Activated naive CD4-positive, alpha-beta T cell treated with anti-CD3 and anti-CD28 coated beads for 36 hours (primary cell): ENCODE data around the gene NAGPA. TPM values are rescaled to one million over a fixed set of nuclear protein-coding genes. Genes with fewer than 3 reads are reported as not detected.

Experiments used
- CTCF ChIA-PET: fragments of 350-600 bp; sonication (Branson Sonifier 250); formaldehyde crosslinking; loops from one replicate; lab custom pipeline; 2021; ENCODE audit warnings: antibody characterized with exemption; lab: Charles Lee
- DNase-seq: peaks from one replicate; pipeline ENCODE4 v3.0.0-alpha.2; 2020
- H3K27ac Mint-ChIP-seq: one replicate; pipeline ENCODE4 v1.8.0; 2021; ENCODE audit warnings: mild to moderate bottlenecking, mixed read lengths
- H3K27me3 Mint-ChIP-seq: one replicate; pipeline ENCODE4 v1.8.0; 2021; ENCODE audit warnings: low read depth, mixed read lengths
- H3K36me3 Mint-ChIP-seq: one replicate; pipeline ENCODE4 v1.8.0; 2021; ENCODE audit warnings: low read depth, mixed read lengths
- H3K4me1 Mint-ChIP-seq: one replicate; pipeline ENCODE4 v1.8.0; 2021; ENCODE audit warnings: low read depth, mixed read lengths
- H3K4me3 Mint-ChIP-seq: one replicate; pipeline ENCODE4 v1.8.0; 2021; ENCODE audit warnings: mild to moderate bottlenecking, moderate library complexity, mixed read lengths
- H3K9me3 Mint-ChIP-seq: one replicate; pipeline ENCODE4 v1.8.0; 2021; ENCODE audit warnings: mixed read lengths
- intact Hi-C: fragments of 100-400 bp; cut with micrococcal nuclease; formaldehyde crosslinking; loops from one replicate; pipeline ENCODE4 v1.15.1; 2023
- total RNA-seq, 2 experiments: library from RNA; stranded (reverse); gene quantifications; one replicate each; pipeline ENCODE4 v1.2.3, GENCODE V29; 2021

NAGPA gene
- total RNA-seq, 2 experiments from 2014 or later = 5.8 to 7.9 TPM

DNA sequence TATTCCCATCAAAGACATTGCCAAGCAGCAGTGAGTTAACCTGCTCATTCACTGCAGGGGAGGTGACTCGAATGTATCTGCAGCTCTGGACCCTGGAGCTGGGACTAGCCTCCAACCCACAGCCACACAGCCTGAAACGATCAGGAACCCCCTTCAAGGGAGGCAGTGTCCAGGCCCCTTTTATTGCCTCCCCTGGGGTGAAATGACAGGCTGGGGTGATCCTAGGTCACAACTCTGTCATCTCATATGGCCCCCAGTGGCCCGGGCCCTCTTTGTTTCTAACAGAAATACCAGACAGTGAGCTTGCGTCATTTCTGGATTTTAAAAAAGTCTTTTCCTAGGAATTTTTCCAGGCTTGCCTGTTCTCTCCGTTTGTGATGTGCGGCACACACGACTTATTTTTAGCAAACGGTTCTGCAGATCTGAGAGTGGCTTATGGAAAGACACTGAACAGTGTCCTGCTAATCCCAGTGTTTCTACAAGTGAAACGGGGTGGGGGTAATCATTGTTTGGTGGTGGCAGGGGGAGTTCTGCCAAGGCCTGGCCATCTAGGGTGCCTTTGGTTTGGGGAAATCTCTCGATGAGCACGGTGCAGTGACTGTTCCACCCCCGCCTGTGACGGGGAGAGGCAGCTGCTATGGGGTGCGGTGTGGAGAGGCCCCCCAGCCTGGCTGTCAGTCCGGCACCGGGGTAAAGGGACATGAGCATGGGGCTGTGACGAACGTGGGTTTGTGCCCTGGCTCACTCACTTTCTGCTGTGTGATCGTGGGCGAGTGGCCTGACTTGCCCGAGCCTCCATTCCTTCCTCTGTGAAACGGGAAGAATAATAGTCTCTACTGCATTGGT is 27.2 kb downstream of the NAGPA start:
- Mint-ChIP-seq H3K4me3 (no peak overlapping the region), H3K27me3 (peaks cover 7% of the 10 kb centered on the region), H3K27ac (no peak overlapping the region), H3K36me3 (no peaks in the 10 kb centered on the region), H3K4me1 (no peaks in the 10 kb centered on the region), H3K9me3 (no peaks in the 10 kb centered on the region)
- CTCF ChIA-PET = no interaction called here
- intact Hi-C loops = no loop called here
- DNase-seq = no peak

DNA sequence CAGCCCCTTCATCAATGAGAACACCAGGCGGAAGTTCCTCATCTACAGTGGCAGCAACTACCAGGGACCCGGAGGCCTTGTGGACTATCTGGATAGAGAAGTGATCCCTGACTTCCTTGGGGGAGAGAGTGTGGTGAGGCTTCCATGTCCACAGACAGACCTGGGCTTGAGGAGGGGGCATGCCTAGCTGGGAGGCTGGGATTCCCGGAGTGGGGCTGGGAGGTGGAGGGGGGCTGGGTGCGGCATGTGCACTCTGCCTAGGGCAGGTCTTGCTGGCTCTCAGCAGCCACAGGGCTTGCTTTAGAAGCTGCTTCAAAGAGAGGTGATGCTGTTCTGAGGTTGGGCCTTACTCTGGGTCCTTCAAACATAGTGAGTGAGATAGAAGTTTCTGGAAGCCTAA is 27.8 kb downstream of the NAGPA start:
- Mint-ChIP-seq H3K36me3 (no peaks in the 10 kb centered on the region), H3K27ac (no peak overlapping the region), H3K27me3 (peaks cover 7% of the 10 kb centered on the region), H3K9me3 (no peaks in the 10 kb centered on the region), H3K4me3 (no peak overlapping the region), H3K4me1 (no peaks in the 10 kb centered on the region)
- intact Hi-C loops = no loop called here
- CTCF ChIA-PET = no interaction called here
- DNase-seq = no peak

DNA sequence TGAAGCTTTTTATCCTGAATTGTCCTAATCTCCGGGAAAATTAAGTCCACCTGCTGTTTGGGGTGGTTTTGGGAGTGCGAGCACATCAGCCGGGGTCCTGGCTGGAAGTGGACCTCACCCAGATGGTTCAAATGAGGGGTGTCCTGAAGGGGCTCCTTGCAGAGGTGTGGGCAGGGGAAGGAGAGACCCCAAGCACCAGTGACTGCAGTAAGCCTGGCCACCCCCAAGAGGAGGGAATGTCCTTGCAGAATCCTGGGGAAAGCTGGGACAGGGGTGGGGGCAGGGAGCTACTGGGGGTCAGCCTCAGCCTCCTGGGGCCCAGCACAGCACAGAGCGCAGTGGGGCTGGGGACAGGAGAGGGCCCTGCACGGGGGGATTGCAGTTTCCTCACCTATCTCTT is 29.4 kb downstream of the NAGPA start:
- intact Hi-C loops = no loop called here
- Mint-ChIP-seq H3K27me3 (no peaks in the 10 kb centered on the region), H3K27ac (no peak overlapping the region), H3K4me3 (no peak overlapping the region), H3K4me1 (no peaks in the 10 kb centered on the region), H3K36me3 (no peaks in the 10 kb centered on the region), H3K9me3 (no peaks in the 10 kb centered on the region)
- CTCF ChIA-PET = no interaction called here
- DNase-seq = no peak

DNA sequence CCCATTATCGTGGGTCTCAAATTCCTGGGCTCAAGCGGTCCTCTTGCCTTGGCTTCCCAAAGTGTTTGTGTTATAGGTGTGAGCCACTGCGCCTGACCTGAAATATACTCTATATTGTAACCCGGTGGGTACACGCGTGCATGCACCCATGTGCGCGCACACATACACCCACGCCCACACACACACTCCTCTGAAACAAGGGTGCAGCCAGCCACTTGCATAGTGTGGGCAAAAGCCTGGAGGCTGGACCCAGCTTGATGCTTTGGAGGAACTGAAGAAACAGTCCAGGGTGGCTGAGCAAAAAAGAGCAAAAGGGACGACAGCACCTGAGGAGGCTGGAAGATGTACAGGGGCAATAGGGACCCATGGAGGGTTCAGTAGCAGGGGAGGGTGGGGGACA is 29.9 kb downstream of the NAGPA start:
- Mint-ChIP-seq H3K4me1 (no peaks in the 10 kb centered on the region), H3K27ac (no peak overlapping the region), H3K36me3 (no peaks in the 10 kb centered on the region), H3K9me3 (no peaks in the 10 kb centered on the region), H3K27me3 (no peaks in the 10 kb centered on the region), H3K4me3 (no peak overlapping the region)
- CTCF ChIA-PET = no interaction called here
- DNase-seq = no peak
- intact Hi-C loops = no loop called here

DNA sequence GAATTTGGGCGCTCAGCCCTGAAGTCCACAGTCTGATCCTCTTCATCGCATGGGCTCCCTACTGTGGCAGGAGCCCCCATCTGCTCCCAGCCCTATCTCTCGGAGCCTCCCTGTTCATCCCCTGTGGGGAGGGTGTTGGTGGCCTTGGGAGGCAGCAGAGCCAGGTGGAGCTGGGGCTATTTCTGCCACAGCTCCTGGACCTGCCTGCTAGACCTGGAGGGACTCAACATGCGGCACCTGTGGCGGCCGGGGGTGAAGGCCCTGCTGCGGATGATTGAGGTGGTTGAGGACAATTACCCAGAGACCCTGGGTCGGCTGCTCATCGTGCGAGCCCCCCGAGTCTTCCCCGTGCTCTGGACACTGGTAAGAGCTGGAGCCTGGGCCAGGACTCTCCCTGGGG is 30.5 kb downstream of the NAGPA start:
- no peaks in the 10 kb centered on the region for H3K27me3 Mint-ChIP-seq
- no peak for DNase-seq
- H3K9me3 Mint-ChIP-seq = no peaks in the 10 kb centered on the region
- CTCF ChIA-PET = no interaction called here
- no peaks in the 10 kb centered on the region for H3K4me1 Mint-ChIP-seq
- H3K4me3 Mint-ChIP-seq = no peak overlapping the region
- no peaks in the 10 kb centered on the region for H3K36me3 Mint-ChIP-seq
- H3K27ac Mint-ChIP-seq = no peak overlapping the region
- intact Hi-C loops = no loop called here

DNA sequence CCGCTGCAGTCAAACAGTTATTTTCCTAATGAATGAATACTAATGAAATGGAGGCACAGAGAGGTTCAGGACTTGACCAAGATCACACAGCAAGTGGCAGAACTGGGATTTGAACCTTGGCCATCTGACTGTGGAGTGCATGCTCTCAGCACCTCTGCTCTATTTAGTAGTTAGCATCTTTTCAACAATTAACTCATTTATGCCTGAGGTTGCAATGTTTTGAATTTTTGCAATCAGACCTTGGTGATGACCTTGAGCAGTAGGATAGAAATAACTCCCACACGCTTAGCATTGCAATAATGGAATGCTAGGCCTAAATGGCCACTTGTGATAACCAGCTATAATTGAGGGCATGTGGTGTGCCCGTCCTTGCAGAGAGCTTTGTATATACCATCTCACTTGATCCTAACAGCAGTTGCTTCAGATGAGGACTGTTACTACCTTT is 31.0 kb downstream of the NAGPA start:
- no peaks in the 10 kb centered on the region for H3K9me3 Mint-ChIP-seq
- intact Hi-C loops = no loop called here
- H3K27ac Mint-ChIP-seq = no peak overlapping the region
- H3K27me3 Mint-ChIP-seq = no peaks in the 10 kb centered on the region
- no peak for DNase-seq
- H3K36me3 Mint-ChIP-seq = no peaks in the 10 kb centered on the region
- no peaks in the 10 kb centered on the region for H3K4me1 Mint-ChIP-seq
- H3K4me3 Mint-ChIP-seq = no peak overlapping the region
- CTCF ChIA-PET = interaction anchor here (0.6 kb wide), 1 partner anchor 27 kb away, joined by 3 read pairs; no protein-coding TSS in a partner anchor

DNA sequence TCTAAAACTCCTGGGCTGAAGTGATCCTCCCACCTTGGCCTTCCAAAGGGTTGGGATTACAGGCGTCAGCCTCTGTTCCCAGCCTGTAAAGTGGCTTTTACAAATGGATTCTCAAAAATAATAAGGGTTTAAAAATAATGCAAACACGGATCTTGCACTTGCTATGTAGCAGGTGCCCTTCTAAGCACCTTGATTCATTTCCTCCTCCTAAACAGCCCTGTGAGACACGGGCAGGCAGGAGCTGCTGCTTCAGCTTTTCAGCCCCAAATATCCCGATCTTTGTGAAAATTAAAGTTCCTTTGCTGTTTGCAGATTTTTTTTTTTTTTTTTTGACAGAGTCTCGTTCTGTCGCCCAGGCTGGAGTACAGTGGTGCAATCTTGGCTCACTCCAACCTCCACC is 31.7 kb downstream of the NAGPA start:
- H3K4me1 Mint-ChIP-seq = no peaks in the 10 kb centered on the region
- CTCF ChIA-PET = interaction anchor here (0.6 kb wide), 2 partner anchors 26 to 43 kb away, joined by 3 read pairs; no protein-coding TSS in a partner anchor

DNA sequence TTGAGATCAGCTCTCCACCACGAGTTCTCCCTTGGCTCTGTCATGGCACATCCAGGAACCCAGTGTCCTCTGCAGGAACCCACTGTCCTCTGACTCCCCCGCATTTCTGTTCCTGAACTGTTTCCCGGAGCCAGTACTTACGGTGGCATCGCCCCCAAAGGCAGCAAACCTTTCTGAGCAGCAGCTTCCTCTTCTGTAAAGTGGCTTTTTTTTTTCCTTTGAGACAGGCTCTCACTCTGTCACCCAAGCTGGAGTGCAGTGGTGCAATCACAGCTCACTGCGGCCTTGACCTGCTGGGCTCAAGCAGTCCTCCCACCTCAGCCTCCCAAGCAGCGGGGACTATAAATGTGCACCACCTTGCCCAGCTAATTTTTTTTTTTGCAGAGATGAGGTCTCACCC is 32.2 kb downstream of the NAGPA start:
- Mint-ChIP-seq H3K36me3 (no peaks in the 10 kb centered on the region), H3K27me3 (peaks cover 8% of the 10 kb centered on the region), H3K9me3 (no peaks in the 10 kb centered on the region), H3K4me3 (no peak overlapping the region), H3K27ac (no peak overlapping the region), H3K4me1 (no peaks in the 10 kb centered on the region)
- CTCF ChIA-PET = interaction anchor here (0.6 kb wide), 1 partner anchor 43 kb away, joined by 3 read pairs; no protein-coding TSS in a partner anchor
- DNase-seq = no peak
- intact Hi-C loops = no loop called here

More for the DNA sequence above, 31.7 kb downstream of the NAGPA start:
- H3K36me3 Mint-ChIP-seq = no peaks in the 10 kb centered on the region
- H3K27ac Mint-ChIP-seq = no peak overlapping the region
- intact Hi-C loops = no loop called here
- H3K9me3 Mint-ChIP-seq = no peaks in the 10 kb centered on the region
- H3K4me3 Mint-ChIP-seq = no peak overlapping the region
- no peak for DNase-seq
- H3K27me3 Mint-ChIP-seq = peaks cover 5% of the 10 kb centered on the region

DNA sequence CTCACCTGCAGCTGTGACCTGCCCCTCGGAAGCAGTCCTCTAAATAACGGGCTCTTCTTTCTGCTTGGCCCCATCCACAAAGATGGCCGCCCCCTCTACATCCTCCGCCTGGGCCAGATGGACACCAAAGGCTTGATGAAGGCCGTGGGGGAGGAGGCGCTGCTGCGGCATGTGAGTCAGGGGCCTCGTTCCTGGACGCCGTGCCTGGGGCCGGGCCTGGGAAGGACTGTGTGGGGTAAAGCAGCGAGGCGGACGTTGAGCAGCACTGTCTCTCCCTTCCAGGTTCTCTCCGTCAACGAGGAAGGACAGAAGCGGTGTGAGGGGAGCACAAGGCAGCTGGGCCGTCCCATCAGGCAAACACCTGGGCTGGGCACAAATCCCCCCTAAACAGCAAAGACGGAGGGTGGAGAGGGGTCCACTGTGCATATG is 33.1 kb downstream of the NAGPA start:
- intact Hi-C loops = no loop called here
- Mint-ChIP-seq H3K9me3 (no peaks in the 10 kb centered on the region), H3K4me1 (no peaks in the 10 kb centered on the region), H3K27me3 (peaks cover 13% of the 10 kb centered on the region), H3K36me3 (no peaks in the 10 kb centered on the region), H3K4me3 (no peak overlapping the region), H3K27ac (no peak overlapping the region)
- CTCF ChIA-PET = no interaction called here
- no peak for DNase-seq

DNA sequence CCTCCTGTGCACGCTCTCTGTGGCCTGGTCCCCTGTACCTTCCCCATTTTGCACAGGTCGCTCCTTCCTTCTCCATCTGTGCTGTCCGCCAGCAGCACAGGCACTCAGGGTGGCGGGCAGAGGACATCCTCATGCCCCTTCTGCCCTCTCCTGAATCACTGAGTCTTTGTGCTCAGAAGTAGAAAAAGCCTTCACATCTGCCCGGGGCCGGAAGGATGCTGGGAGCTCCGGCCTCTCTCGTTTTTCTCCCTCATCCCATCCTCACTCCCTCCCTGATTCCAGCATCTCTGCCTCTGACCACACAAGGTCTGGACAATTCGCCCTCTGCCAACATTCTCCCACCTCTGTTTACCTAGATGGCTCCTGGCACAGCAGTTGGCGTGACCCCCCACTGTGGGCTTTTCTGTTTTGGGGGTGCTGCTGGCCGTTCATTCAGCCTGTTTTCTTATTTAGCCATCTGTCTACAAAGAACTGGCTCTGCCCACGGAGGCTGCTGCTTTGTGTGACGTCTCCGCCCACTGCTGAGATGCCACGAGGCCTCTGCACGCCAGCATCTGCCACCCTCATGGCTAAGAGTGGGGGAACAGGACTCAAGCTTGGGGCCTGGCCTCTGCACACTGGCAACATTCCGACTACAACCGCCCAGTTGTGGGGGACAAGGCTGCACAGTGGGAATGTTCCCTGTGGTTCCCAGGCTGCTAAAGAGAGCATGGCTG is 38.9 kb downstream of the NAGPA start:
- Mint-ChIP-seq H3K4me1 (no peaks in the 10 kb centered on the region), H3K4me3 (no peak overlapping the region), H3K27ac (no peak overlapping the region), H3K9me3 (no peaks in the 10 kb centered on the region), H3K27me3 (peaks cover 20% of the 10 kb centered on the region), H3K36me3 (no peaks in the 10 kb centered on the region)
- CTCF ChIA-PET = no interaction called here
- intact Hi-C loops = no loop called here
- no peak for DNase-seq

DNA sequence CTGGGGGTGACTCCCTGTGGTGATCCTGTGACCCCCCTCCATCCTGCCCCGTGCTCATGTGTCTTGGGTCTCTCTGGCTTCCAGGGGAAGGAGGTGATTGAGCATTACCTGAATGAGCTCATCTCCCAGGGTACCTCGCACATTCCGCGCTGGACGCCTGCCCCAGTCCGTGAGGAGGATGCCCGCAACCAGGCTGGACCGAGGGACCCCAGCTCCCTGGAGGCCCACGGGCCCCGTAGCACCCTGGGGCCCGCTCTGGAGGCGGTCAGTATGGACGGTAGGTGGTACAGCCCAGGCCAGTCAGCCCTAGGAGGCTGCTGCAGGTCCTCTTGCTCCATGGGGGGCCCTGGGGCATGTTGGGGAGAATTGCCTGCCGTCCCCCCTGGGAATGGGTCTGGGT is 42.0 kb downstream of the NAGPA start:
- H3K4me3 Mint-ChIP-seq = no peak overlapping the region
- peaks cover 38% of the 10 kb centered on the region for H3K27me3 Mint-ChIP-seq
- no peak overlapping the region for H3K27ac Mint-ChIP-seq
- DNase-seq = no peak
- intact Hi-C loops = no loop called here
- H3K9me3 Mint-ChIP-seq = no peaks in the 10 kb centered on the region
- CTCF ChIA-PET = no interaction called here
- H3K4me1 Mint-ChIP-seq = no peaks in the 10 kb centered on the region
- no peaks in the 10 kb centered on the region for H3K36me3 Mint-ChIP-seq

DNA sequence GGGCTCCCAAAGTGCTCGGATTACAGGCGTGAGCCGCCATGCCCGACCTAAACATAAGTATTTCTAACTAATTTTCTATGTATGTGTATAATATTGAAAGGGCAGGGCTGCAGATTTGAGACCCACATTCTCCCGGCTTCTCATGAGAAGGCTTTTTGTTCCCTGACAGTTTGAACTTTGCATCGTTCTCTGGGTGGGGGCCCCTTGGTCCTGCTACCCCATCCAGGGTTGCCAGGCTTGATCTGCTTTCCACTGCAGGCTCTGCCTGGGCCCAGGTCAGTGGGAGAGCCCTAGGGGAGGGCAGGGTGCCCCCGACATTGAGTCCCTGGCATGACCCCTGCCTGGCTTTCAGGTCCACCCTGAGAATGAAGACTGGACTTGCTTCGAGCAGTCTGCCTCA is 43.3 kb downstream of the NAGPA start:
- CTCF ChIA-PET = no interaction called here
- no peak overlapping the region for H3K27ac Mint-ChIP-seq
- no peaks in the 10 kb centered on the region for H3K36me3 Mint-ChIP-seq
- no peak for DNase-seq
- peaks cover 35% of the 10 kb centered on the region for H3K27me3 Mint-ChIP-seq
- H3K4me1 Mint-ChIP-seq = no peaks in the 10 kb centered on the region
- intact Hi-C loops = no loop called here
- no peak overlapping the region for H3K4me3 Mint-ChIP-seq
- no peaks in the 10 kb centered on the region for H3K9me3 Mint-ChIP-seq
